Osteoblast (primary cell): ENCODE measurements around the gene ACTL9. TPM values are rescaled to one million over a fixed set of nuclear protein-coding genes. Genes with fewer than 3 reads are reported as not detected.

Experiments
- DNase-seq: peaks from one replicate; pipeline ENCODE4 v3.0.0; 2011; ENCODE audit warnings: low spot score, mixed read lengths; ENCODE audit not compliant: insufficient read length; ENCODE audit errors: missing footprints
- H2AFZ ChIP-seq: 2 replicates; pipeline ENCODE4 v1.6.0; 2011; ENCODE audit warnings: mild to moderate bottlenecking, low read length
- H3K27ac ChIP-seq: 2 replicates; pipeline ENCODE4 v1.5.1; 2011; ENCODE audit warnings: mild to moderate bottlenecking, low read depth, low read length, moderate library complexity
- H3K27me3 ChIP-seq: 2 replicates; pipeline ENCODE4 v1.6.0; 2012; ENCODE audit warnings: mild to moderate bottlenecking, control low read depth, inconsistent platforms, low read length, moderate library complexity; ENCODE audit not compliant: insufficient read depth
- H3K36me3 ChIP-seq: 2 replicates; pipeline ENCODE4 v1.5.1; 2011; ENCODE audit warnings: mild to moderate bottlenecking, low read length, control low read depth, moderate library complexity; ENCODE audit not compliant: insufficient read depth
- H3K4me1 ChIP-seq: 2 replicates; pipeline ENCODE4 v1.5.1; 2011; ENCODE audit warnings: mild to moderate bottlenecking, low read length, control low read depth, moderate library complexity; ENCODE audit not compliant: insufficient read depth
- H3K4me2 ChIP-seq: 2 replicates; pipeline ENCODE4 v1.6.0; 2011; ENCODE audit warnings: mild to moderate bottlenecking, low read length; ENCODE audit not compliant: insufficient read depth
- H3K4me3 ChIP-seq: fragments of 200-600 bp; sonication (generic); 3 replicates; pipeline ENCODE4 v1.5.1; 2012; ENCODE audit warnings: mild to moderate bottlenecking, low read length, inconsistent platforms; ENCODE audit not compliant: insufficient read depth
- H3K79me2 ChIP-seq: 2 replicates; pipeline ENCODE4 v1.6.0; 2012; ENCODE audit warnings: mild to moderate bottlenecking, low read length, control low read depth, inconsistent platforms; ENCODE audit not compliant: insufficient read depth
- H3K9me3 ChIP-seq: 2 replicates; pipeline ENCODE4 v1.5.1; 2011; ENCODE audit warnings: low read depth, low read length, control low read depth
- H4K20me1 ChIP-seq: 2 replicates; pipeline ENCODE4 v1.6.0; 2012; ENCODE audit warnings: mild to moderate bottlenecking, low read length, control low read depth; ENCODE audit not compliant: insufficient read depth
- total RNA-seq: library from RNA; depleted of rRNA; stranded (reverse); fragments of >200 nt; gene quantifications from 2 replicates; pipeline ENCODE4 v1.2.3, GENCODE V29; 2012
- TF ChIP-seq, protein P1 (sequence below): IDR thresholded peaks from 2 replicates; pipeline ENCODE4 v1.5.1; 2011; ENCODE audit warnings: mild to moderate bottlenecking, low read depth, low read length, moderate library complexity; ENCODE audit errors: extremely low read depth

Gene ACTL9
- total RNA-seq, 1 donor: not detected

- H3K9me3 ChIP-seq: no peaks in the 10 kb centered on the region
- no peaks in the 10 kb centered on the region for H3K27me3 ChIP-seq
- no peak overlapping the region for H3K4me3 ChIP-seq
- no peaks in the 10 kb centered on the region for H4K20me1 ChIP-seq
- no peak overlapping the region for H3K27ac ChIP-seq
- TF ChIP-seq, protein P1, sequence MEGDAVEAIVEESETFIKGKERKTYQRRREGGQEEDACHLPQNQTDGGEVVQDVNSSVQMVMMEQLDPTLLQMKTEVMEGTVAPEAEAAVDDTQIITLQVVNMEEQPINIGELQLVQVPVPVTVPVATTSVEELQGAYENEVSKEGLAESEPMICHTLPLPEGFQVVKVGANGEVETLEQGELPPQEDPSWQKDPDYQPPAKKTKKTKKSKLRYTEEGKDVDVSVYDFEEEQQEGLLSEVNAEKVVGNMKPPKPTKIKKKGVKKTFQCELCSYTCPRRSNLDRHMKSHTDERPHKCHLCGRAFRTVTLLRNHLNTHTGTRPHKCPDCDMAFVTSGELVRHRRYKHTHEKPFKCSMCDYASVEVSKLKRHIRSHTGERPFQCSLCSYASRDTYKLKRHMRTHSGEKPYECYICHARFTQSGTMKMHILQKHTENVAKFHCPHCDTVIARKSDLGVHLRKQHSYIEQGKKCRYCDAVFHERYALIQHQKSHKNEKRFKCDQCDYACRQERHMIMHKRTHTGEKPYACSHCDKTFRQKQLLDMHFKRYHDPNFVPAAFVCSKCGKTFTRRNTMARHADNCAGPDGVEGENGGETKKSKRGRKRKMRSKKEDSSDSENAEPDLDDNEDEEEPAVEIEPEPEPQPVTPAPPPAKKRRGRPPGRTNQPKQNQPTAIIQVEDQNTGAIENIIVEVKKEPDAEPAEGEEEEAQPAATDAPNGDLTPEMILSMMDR: no peak
- no peaks in the 10 kb centered on the region for H3K36me3 ChIP-seq
- no peaks in the 10 kb centered on the region for H3K4me1 ChIP-seq
- no peak for DNase-seq
- H3K4me2 ChIP-seq: no peak overlapping the region
- no peaks in the 10 kb centered on the region for H3K79me2 ChIP-seq
- H2AFZ ChIP-seq: no peak overlapping the region
Observed at GRCh38 chr19:8675066-8675465, 23.5 kb downstream of the ACTL9 start.

GRCh38 chr19:8673276-8673891 lies 25.2 kb downstream of the ACTL9 start:
- no peak overlapping the region for H3K4me3 ChIP-seq
- H3K36me3 ChIP-seq: no peaks in the 10 kb centered on the region
- DNase-seq: no peak
- H2AFZ ChIP-seq: no peak overlapping the region
- no peaks in the 10 kb centered on the region for H3K4me1 ChIP-seq
- H3K4me2 ChIP-seq: no peak overlapping the region
- no peaks in the 10 kb centered on the region for H3K27me3 ChIP-seq
- no peaks in the 10 kb centered on the region for H3K9me3 ChIP-seq
- H4K20me1 ChIP-seq: no peaks in the 10 kb centered on the region
- no peak overlapping the region for H3K27ac ChIP-seq
- no peaks in the 10 kb centered on the region for H3K79me2 ChIP-seq
- TF ChIP-seq, protein P1: no peak

GRCh38 chr19:8666814-8667405 lies 31.7 kb downstream of the ACTL9 start:
- H3K36me3 ChIP-seq: no peaks in the 10 kb centered on the region
- TF ChIP-seq, protein P1: no peak
- no peaks in the 10 kb centered on the region for H4K20me1 ChIP-seq
- no peak overlapping the region for H3K27ac ChIP-seq
- H3K4me2 ChIP-seq: no peak overlapping the region
- H3K9me3 ChIP-seq: no peaks in the 10 kb centered on the region
- DNase-seq: no peak
- H3K79me2 ChIP-seq: no peaks in the 10 kb centered on the region
- H3K4me3 ChIP-seq: no peak overlapping the region
- no peak overlapping the region for H2AFZ ChIP-seq
- no peaks in the 10 kb centered on the region for H3K4me1 ChIP-seq
- H3K27me3 ChIP-seq: no peaks in the 10 kb centered on the region

- Histone ChIP-seq H3K79me2 (no peaks in the 10 kb centered on the region), H3K27me3 (no peaks in the 10 kb centered on the region), H2AFZ (no peak overlapping the region), H3K36me3 (no peaks in the 10 kb centered on the region), H3K4me2 (no peak overlapping the region), H3K4me1 (no peaks in the 10 kb centered on the region), H3K27ac (no peak overlapping the region), H3K9me3 (no peaks in the 10 kb centered on the region), H4K20me1 (no peaks in the 10 kb centered on the region), H3K4me3 (no peak overlapping the region)
- TF ChIP-seq, protein P1: no peak
- DNase-seq: no peak
Observed at GRCh38 chr19:8665468-8666213, 33.0 kb downstream of the ACTL9 start.
